ENCODE measurements around the gene SPOPL. TPM values are rescaled to one million over a fixed set of nuclear protein-coding genes. Genes with fewer than 3 reads are reported as not detected.

The SPOPL gene
- total RNA-seq, 1 experiment from 2014 or later: 40.8 TPM

DNA sequence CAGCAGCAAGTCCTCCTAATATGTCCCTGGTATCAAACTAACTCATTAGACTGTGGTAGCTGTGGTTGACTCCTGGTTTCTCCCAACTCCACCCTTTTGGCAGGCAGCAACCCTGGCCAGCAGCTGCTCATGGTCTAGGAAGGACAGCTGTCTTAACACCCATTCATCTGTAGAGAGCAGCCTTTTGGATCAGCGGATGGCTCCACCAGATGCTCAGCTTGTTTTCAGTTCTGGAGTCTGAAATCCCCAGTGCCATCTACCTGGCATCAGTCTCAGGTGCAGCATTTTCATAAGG is 100.5 kb downstream of the SPOPL start:
- H3K27ac Mint-ChIP-seq (ENCODE audit: unreplicated experiment): no peak overlapping the region
- no peaks in the 10 kb centered on the region for H3K27me3 Mint-ChIP-seq (ENCODE audit: unreplicated experiment)
- no peaks in the 10 kb centered on the region for H3K4me1 Mint-ChIP-seq (ENCODE audit: low read depth, unreplicated experiment)
- TF ChIP-seq CTCF (IDR thresholded peaks at IDR 0.05; ENCODE audit: unreplicated experiment): no peak
- no peak overlapping the region for H3K4me3 Mint-ChIP-seq (ENCODE audit: low read depth, unreplicated experiment)
- BruUV-seq (replicated peaks): no TSS peak
- no peak for DNase-seq
- intact Hi-C loops (cut with micrococcal nuclease; ENCODE audit: unreplicated experiment): no loop called here
- CTCF ChIA-PET: no interaction called here
- H3K36me3 Mint-ChIP-seq (ENCODE audit: insufficient read depth, unreplicated experiment): peaks cover 4% of the 10 kb centered on the region
- H3K9me3 Mint-ChIP-seq (ENCODE audit: low read depth, unreplicated experiment): no peaks in the 10 kb centered on the region

DNA sequence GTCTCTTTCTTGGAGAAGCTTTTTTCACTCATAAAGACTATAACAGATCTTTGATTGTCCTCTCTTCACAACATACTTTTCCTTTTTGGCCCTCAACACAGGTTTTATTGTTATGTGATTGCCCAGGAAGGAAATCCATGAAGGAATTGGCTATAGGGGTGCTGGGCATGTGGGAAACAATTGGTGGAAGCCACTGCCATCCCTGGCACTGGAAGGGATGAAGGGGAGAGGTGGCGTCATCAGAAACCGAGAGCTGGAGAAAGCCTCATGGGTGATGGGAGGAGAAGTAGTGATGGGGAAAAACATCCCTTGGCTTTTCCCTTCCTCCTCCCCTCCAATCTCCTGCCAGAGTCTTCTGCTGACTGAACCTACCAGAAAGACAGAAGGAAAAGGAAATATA is 106.2 kb downstream of the SPOPL start:
- CTCF ChIA-PET: no interaction called here
- Mint-ChIP-seq H3K4me3 (ENCODE audit: low read depth, unreplicated experiment) (no peak overlapping the region), H3K27ac (ENCODE audit: unreplicated experiment) (no peak overlapping the region), H3K4me1 (ENCODE audit: low read depth, unreplicated experiment) (peaks cover 9% of the 10 kb centered on the region), H3K36me3 (ENCODE audit: insufficient read depth, unreplicated experiment) (no peaks in the 10 kb centered on the region), H3K9me3 (ENCODE audit: low read depth, unreplicated experiment) (no peaks in the 10 kb centered on the region), H3K27me3 (ENCODE audit: unreplicated experiment) (no peaks in the 10 kb centered on the region)
- no peak for DNase-seq
- TF ChIP-seq CTCF (IDR thresholded peaks at IDR 0.05; ENCODE audit: unreplicated experiment): no peak
- intact Hi-C loops (cut with micrococcal nuclease; ENCODE audit: unreplicated experiment): no loop called here
- BruUV-seq (replicated peaks): no TSS peak

DNA sequence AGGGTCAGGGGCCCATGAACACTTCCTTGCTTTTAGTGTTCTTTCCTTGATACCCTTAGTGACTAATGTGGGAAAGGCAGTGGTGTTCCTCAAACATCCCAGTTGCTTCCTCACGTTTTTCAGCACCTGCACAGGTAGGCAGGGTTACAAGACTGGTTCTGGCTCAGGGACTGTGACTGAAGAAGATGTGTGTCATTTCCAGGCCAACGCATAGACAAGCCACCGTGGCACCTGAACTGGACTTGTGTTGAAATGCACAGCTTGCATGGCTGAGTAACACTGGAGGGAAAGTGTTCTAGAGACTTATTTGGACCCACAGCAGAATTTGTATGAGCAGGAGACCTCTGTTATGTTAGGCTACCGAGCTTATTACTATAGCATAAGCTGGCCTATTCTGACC is 107.9 kb downstream of the SPOPL start:
- Mint-ChIP-seq H3K9me3 (ENCODE audit: low read depth, unreplicated experiment) (no peaks in the 10 kb centered on the region), H3K36me3 (ENCODE audit: insufficient read depth, unreplicated experiment) (no peaks in the 10 kb centered on the region), H3K4me1 (ENCODE audit: low read depth, unreplicated experiment) (peaks cover 15% of the 10 kb centered on the region), H3K27ac (ENCODE audit: unreplicated experiment) (no peak overlapping the region), H3K27me3 (ENCODE audit: unreplicated experiment) (no peaks in the 10 kb centered on the region), H3K4me3 (ENCODE audit: low read depth, unreplicated experiment) (no peak overlapping the region)
- TF ChIP-seq CTCF (IDR thresholded peaks at IDR 0.05; ENCODE audit: unreplicated experiment): no peak
- no peak for DNase-seq
- CTCF ChIA-PET: no interaction called here
- no TSS peak for BruUV-seq (replicated peaks)
- intact Hi-C loops (cut with micrococcal nuclease; ENCODE audit: unreplicated experiment): no loop called here

DNA sequence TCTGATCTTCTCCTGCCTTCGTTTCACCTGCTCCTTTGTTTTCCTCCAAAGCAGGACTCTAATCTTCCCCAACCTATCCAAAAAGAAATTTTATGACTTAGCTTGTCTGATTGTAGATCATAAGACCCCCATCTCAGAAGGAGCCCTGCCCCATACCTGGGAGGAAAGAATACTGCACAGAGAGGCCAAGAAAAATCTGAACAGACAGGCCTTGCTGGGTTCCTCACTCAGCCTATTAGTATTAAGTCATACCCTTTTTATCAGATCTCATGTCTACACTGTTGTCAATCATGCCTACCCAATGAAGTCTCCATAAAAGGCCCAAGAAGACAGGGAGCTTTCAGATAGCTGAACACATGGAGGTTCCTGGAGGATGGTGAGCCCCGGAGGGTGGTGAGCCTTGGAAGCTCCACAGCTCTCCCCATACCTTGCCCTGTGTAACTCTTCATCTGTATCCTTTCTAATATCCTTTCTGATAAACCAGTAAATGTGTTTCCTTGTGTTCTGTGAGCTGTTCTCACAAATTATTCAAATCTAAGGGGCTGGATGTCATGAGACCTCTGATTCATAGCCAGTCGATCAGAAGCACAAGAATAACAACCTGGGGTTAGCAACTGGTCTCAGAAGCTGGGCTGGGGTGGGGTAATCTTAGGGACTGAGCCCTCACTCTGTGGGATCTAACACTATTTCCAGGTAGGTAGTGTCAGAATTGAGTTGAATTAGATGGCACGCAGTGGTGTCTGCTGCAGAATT is 108.8 kb downstream of the SPOPL start:
- BruUV-seq (replicated peaks): no TSS peak
- Mint-ChIP-seq H3K27me3 (ENCODE audit: unreplicated experiment) (no peaks in the 10 kb centered on the region), H3K4me3 (ENCODE audit: low read depth, unreplicated experiment) (no peak overlapping the region), H3K4me1 (ENCODE audit: low read depth, unreplicated experiment) (peaks cover 22% of the 10 kb centered on the region), H3K36me3 (ENCODE audit: insufficient read depth, unreplicated experiment) (no peaks in the 10 kb centered on the region), H3K27ac (ENCODE audit: unreplicated experiment) (peak overlapping the region; percentile 22), H3K9me3 (ENCODE audit: low read depth, unreplicated experiment) (no peaks in the 10 kb centered on the region)
- CTCF ChIA-PET: interaction anchor here (1.1 kb wide), 1 partner anchor 177 kb away, joined by 3 read pairs; no protein-coding TSS in a partner anchor
- no peak for TF ChIP-seq CTCF (IDR thresholded peaks at IDR 0.05; ENCODE audit: unreplicated experiment)
- no peak for DNase-seq
- intact Hi-C loops (cut with micrococcal nuclease; ENCODE audit: unreplicated experiment): no loop called here

All from Calu3 (cell line).